Activated T-helper 1 cell treated with anti-CD3 and anti-CD28 coated beads, Interleukin-12 subunit alpha, Interleukin-12 subunit beta, Interleukin-2, Interleukin-4 antibody, amounts not matched to agents 30 ng/mL and 10 ng/mL and 1 ng/mL, durations not matched to agents 14 hours and 24 hours and 36 hours (primary cell): ENCODE results near the gene NPHP4. TPM values are rescaled to one million over a fixed set of nuclear protein-coding genes. Genes with fewer than 3 reads are reported as not detected.

Source experiments
- DNase-seq: peaks from one replicate; pipeline ENCODE4 v3.0.0; 2021; ENCODE audit warnings: low spot score
- H3K27ac Mint-ChIP-seq: one replicate; pipeline ENCODE4 v1.8.0; 2021; ENCODE audit warnings: mild to moderate bottlenecking, mixed read lengths
- H3K27me3 Mint-ChIP-seq: one replicate; pipeline ENCODE4 v1.8.0; 2022; ENCODE audit warnings: mild to moderate bottlenecking, moderate library complexity, mixed read lengths; ENCODE audit not compliant: insufficient read depth
- H3K36me3 Mint-ChIP-seq: one replicate; pipeline ENCODE4 v1.8.0; 2021; ENCODE audit warnings: low read depth, mixed read lengths
- H3K4me1 Mint-ChIP-seq: one replicate; pipeline ENCODE4 v1.8.0; 2021; ENCODE audit warnings: low read depth, mixed read lengths
- H3K4me3 Mint-ChIP-seq: one replicate; pipeline ENCODE4 v1.8.0; 2021; ENCODE audit warnings: mild to moderate bottlenecking, moderate library complexity, mixed read lengths
- H3K9me3 Mint-ChIP-seq: one replicate; pipeline ENCODE4 v1.8.0; 2021; ENCODE audit warnings: mixed read lengths
- intact Hi-C: fragments of 100-400 bp; cut with micrococcal nuclease; formaldehyde crosslinking; loops from one replicate; pipeline ENCODE4 v1.15.1; 2024
- total RNA-seq: library from RNA; stranded (reverse); gene quantifications from 2 replicates; pipeline ENCODE4 v1.2.3, GENCODE V29; 2022

Gene NPHP4
- total RNA-seq, 1 donor from 2014 or later, result 18.3 TPM

DNA sequence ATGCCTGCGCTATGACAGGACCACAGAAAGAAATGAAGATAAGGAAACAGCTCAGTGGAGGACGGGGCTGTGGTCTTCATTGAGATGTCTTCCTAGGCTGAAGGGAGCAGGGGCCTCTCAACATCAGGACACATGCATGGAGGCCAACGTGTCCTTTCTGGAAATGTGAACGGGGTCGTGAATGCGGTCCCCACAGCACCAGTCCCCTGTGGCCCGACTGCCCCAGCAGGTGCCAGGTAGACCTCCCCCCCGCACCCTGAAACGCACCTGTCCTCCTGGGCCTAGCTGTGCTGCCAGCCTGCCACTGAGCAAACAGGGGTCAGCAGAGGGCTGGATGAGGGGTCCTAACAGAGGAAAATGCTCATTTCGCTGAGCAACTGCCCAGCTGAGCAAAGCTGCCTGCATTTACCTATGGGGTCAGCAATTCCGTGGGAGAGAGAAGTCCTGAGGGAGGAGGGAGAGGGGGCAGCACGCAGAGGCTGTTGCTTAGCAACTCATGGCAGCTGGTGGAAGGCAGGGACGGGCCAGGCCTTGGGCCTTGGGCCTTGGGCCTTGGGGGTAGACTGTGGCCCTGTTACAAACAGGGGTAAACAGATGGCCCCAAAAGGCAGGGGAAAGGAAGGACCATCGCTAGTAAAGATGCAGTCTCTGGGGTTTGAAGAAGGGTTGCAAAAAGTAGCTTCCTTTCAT is 77.4 kb downstream of the NPHP4 start:
- Mint-ChIP-seq H3K9me3 (no peaks in the 10 kb centered on the region), H3K4me3 (no peak overlapping the region), H3K27me3 (no peaks in the 10 kb centered on the region), H3K36me3 (no peaks in the 10 kb centered on the region), H3K27ac (no peak overlapping the region), H3K4me1 (peaks cover 9% of the 10 kb centered on the region)
- intact Hi-C loops, result no loop called here
- DNase-seq, result no peak

DNA sequence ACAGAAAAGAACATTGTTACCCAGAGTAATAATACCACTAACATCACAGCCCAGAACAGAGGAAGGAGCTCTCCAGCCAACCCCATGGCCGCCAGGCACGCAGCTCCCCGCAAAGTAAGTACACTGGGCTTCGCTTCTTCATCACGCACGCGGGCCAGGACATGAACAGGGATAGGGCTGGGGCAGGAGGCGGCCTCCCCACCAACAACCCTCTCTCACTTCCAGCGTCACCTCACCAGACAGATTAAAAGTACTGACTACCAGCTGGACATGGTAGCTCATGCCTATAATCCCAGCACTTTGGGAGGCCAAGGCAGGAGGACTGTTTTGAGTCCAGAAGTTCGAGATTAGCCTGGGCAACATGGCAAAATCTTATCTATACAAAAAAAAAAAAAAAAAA is 78.3 kb downstream of the NPHP4 start:
- DNase-seq, result no peak
- Mint-ChIP-seq H3K9me3 (no peaks in the 10 kb centered on the region), H3K4me3 (no peak overlapping the region), H3K27ac (no peak overlapping the region), H3K36me3 (no peaks in the 10 kb centered on the region), H3K27me3 (no peaks in the 10 kb centered on the region), H3K4me1 (peaks cover 9% of the 10 kb centered on the region)
- intact Hi-C loops, result no loop called here

DNA sequence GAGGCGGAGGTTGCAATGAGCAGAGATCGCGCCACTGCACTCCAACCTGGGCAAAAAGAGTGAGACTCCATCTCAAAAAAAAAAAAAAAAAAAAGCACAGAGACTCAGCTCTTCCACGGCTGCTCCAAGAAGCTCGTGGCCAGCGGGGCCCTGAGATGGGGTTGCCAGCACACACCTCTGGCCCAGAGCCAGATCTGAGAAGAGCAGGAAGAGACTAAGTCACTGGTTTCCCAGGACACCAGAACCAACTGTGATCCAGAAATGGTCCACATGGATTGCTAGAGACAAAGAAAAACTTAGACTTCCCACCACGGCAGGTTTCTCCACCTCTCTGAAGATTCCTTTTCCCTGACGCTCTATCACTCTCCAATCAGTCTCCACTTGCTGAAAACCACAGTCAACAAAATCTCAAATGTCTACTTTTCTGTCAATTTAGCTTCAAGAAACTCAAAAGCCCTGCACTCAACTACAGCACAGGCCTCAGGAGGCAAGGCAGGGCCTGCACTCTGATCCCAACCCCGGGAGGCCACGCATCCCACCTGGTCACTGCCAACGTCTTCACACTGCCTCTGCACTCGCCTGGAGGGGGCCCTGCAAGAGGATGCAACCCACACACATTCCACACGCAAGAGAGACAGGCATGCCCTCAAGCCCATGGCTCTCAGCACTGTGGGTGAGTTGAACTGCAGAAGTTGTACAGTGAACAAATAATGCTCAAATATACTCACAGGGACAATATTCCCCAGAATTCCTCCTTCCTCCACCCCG is 79.0 kb downstream of the NPHP4 start:
- DNase-seq, result no peak
- intact Hi-C loops, result no loop called here

DNA sequence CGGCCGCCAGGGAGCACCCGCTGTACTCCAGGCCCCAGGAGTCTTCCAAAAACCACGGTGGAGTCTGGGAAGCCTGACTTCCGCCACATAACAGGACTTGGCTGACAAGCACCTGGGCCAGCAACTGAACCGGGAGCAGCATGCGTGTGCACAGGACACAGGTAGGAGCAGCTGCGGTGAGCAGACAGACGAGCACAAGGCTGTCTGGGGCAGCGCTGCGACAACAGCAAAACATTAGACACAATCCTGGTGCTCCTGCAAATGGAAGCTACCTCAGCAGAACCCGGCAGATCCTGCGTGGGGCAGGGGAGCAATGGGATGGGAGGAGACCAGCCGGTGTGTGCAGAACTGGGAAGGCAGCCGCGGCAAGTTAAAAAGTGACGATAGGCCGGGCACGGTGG is 80.4 kb downstream of the NPHP4 start:
- H3K4me3 Mint-ChIP-seq, result no peak overlapping the region
- no peaks in the 10 kb centered on the region for H3K27me3 Mint-ChIP-seq
- no peak for DNase-seq
- no peak overlapping the region for H3K27ac Mint-ChIP-seq
- no peaks in the 10 kb centered on the region for H3K9me3 Mint-ChIP-seq
- peaks cover 9% of the 10 kb centered on the region for H3K4me1 Mint-ChIP-seq
- H3K36me3 Mint-ChIP-seq, result no peaks in the 10 kb centered on the region
- intact Hi-C loops, result no loop called here

More for the DNA sequence above, 79.0 kb downstream of the NPHP4 start:
- Mint-ChIP-seq H3K27ac (no peak overlapping the region), H3K9me3 (no peaks in the 10 kb centered on the region), H3K4me3 (no peak overlapping the region), H3K36me3 (no peaks in the 10 kb centered on the region), H3K4me1 (peaks cover 9% of the 10 kb centered on the region), H3K27me3 (no peaks in the 10 kb centered on the region)

DNA sequence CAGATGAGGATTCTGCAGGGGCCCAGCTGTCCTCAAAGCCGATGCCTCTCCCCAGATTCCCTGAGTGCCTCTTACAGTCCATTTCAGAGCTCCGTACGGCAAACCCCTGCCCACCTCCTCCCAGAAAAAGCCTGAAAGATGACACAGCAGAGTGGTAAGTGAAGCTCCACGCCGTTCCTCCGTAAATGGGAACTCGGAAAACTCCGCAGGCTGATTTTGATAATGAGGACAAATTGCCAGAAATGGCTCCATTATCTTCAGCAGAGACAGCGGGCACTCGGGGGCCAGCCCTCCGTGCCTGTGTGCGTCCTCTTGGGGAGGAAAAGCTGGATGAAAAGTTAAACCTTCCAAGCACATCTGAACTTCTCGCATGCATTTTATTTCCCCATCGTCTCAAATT is 81.1 kb downstream of the NPHP4 start:
- Mint-ChIP-seq H3K27me3 (no peaks in the 10 kb centered on the region), H3K4me1 (peaks cover 7% of the 10 kb centered on the region), H3K4me3 (no peak overlapping the region), H3K9me3 (no peaks in the 10 kb centered on the region), H3K27ac (no peak overlapping the region), H3K36me3 (no peaks in the 10 kb centered on the region)
- intact Hi-C loops, result no loop called here
- no peak for DNase-seq

DNA sequence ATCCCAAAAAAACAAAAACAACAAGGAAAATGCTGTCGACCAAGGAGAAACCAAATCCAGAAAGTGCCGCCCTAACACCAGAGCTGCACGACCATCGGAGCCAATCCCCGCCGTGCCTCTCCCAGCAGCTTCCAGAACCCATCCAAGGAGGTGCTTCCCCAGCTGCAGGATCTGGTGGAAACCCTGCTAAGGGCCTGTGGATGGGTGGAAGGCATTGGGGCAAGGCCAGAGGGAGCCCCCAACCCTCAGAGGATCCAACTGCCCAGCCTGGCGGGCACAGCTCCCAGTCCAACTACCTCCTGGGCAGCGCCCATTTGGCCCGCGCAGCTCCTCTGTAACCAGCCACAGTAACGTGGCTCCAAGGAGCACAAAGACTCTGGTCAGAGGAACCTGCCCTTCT is 81.6 kb downstream of the NPHP4 start:
- no peaks in the 10 kb centered on the region for H3K36me3 Mint-ChIP-seq
- H3K27ac Mint-ChIP-seq, result no peak overlapping the region
- H3K9me3 Mint-ChIP-seq, result no peaks in the 10 kb centered on the region
- peaks cover 2% of the 10 kb centered on the region for H3K4me1 Mint-ChIP-seq
- intact Hi-C loops, result no loop called here
- DNase-seq, result no peak
- no peak overlapping the region for H3K4me3 Mint-ChIP-seq
- H3K27me3 Mint-ChIP-seq, result no peaks in the 10 kb centered on the region

DNA sequence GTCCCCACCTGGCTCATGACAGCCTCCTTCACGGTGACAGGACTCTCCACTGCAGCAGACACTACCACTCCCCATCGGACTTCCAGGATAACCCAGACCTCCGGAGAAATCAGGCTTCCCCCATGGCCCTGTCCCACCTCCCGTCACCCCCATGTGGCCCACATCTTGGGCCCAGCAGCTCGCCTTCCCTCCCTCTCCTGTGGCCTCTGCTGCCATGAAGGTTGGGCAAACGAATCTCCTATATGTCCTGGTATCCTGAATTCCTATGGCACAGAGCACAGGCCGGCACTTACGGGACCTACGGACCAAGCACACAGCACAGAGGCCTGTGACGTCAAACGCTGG is 82.0 kb downstream of the NPHP4 start:
- no peak for DNase-seq
- Mint-ChIP-seq H3K27ac (no peak overlapping the region), H3K27me3 (no peaks in the 10 kb centered on the region), H3K4me1 (no peaks in the 10 kb centered on the region), H3K9me3 (no peaks in the 10 kb centered on the region), H3K4me3 (no peak overlapping the region), H3K36me3 (no peaks in the 10 kb centered on the region)
- intact Hi-C loops, result no loop called here

DNA sequence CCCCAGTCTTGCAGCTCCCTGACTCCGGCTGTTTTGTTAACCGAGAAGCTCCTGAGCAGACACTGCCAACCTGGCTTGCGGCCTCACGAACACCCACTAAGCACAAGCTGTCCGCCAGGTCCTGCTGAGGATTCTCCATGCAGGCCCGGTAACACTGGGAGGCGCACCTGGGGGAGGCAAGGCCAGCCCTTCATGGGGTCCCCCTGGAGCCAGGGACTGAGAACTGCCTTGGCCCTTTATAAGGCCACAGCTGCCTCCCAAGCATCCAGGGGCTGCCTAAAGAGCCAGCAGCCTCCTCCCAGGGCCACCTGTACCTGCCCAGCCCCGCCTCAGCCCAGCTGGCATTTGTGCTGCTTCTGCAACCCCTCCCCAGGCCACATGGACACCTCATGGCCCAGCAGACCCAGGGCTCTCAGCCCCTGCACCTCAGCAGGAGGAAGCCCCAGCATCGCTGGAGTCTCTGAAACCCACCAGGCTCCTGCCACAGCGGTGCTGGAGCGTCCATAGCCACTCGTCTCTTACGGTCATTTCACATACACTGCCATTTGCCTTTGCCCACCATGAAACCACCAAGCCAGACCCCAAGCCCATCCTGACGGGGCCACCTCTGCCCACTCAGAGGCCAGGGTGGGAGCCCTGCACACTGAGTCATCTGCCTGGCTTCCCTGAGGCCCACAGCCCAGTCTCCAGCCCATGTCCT is 82.5 kb downstream of the NPHP4 start:
- Mint-ChIP-seq H3K4me1 (no peaks in the 10 kb centered on the region), H3K9me3 (no peaks in the 10 kb centered on the region), H3K27me3 (no peaks in the 10 kb centered on the region), H3K4me3 (no peak overlapping the region), H3K27ac (no peak overlapping the region), H3K36me3 (no peaks in the 10 kb centered on the region)
- intact Hi-C loops, result no loop called here
- DNase-seq, result no peak

DNA sequence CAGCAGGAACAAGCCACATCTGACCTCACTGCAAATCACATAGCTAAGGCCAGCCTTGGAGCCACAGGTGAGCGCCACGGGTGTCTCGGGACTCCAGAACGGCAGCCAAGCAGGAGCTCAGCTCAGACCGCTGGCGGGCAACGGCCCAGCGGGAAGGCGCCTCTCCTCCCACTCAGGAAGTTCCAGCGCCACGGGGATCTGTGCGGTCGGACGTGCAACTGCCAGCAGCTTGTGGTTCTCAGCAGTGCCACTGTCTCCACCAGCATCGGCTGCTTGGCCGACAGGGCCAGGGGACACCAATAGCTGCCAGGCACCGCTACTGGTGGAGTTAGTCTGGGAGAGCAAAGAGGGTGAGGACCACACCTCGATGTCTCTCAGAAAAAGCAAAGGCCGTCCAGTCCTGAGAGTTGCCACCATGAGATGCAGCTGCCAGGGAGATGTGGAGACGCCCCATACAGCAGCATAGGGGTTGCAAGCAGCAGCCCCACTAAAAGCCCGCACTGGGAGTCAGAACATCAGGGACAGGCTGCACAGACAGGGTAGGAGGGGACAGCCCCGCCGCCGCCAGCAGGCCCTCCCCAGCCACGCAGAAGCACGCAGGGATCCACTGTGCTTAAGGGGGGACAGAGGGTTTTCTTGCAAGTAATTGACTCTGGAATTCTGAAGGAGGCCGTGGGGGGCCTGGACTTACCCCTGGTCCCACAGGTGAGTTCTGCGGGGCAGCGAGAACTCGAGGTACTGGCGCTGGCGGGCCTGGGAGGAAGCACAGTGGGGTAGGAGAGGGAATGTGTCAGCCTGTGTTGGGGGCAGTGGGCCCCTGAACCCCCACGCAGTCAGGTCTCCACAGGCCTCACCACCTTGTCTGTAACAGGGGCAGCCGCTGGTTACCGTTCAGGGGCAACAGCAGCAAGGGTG is 83.5 kb downstream of the NPHP4 start:
- intact Hi-C loops, result no loop called here
- H3K4me3 Mint-ChIP-seq, result no peak overlapping the region
- H3K36me3 Mint-ChIP-seq, result no peaks in the 10 kb centered on the region
- H3K27me3 Mint-ChIP-seq, result no peaks in the 10 kb centered on the region
- no peaks in the 10 kb centered on the region for H3K4me1 Mint-ChIP-seq
- DNase-seq, result no peak
- H3K9me3 Mint-ChIP-seq, result no peaks in the 10 kb centered on the region
- H3K27ac Mint-ChIP-seq, result no peak overlapping the region

DNA sequence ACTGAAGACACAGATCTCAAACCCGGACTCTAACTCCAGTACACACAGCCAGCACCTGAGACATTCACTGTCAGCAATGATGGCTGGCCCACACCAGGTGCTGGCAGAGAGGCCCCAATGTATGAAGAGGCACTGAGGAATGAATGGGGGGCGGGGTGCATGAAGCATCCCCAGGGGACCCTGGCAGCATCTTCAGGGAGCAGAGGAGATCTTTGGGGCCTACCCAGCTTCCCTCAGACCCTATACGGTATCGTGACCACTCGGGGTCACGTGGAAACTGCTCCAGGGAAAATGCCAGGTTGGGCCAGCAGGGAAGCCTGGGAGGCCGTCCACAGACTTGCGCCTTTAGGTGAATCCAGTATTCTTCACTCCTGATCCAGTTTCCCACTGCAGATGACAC is 84.3 kb downstream of the NPHP4 start:
- DNase-seq, result no peak
- no peak overlapping the region for H3K4me3 Mint-ChIP-seq
- H3K4me1 Mint-ChIP-seq, result no peaks in the 10 kb centered on the region
- H3K9me3 Mint-ChIP-seq, result no peaks in the 10 kb centered on the region
- no peaks in the 10 kb centered on the region for H3K27me3 Mint-ChIP-seq
- intact Hi-C loops, result no loop called here
- H3K27ac Mint-ChIP-seq, result no peak overlapping the region
- no peaks in the 10 kb centered on the region for H3K36me3 Mint-ChIP-seq

DNA sequence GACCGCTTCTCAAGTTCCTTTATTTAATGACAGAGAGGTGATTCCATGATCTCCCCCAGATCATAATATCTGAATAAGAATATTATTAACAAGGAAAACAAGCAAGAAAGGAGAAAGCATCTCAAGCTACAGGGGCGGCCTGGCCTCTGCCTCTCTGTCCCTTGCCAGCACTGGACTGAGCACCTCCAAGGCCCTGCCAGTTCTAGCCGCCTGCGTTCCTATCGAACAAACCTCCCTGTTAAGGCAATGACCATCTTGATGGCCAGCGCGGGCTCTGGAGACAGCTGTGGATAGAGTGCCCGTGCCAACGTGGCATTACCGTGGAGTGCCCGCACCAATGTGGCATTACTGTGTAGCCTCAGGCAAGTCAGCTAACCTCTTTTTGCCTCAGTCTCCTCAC is 84.8 kb downstream of the NPHP4 start:
- Mint-ChIP-seq H3K4me3 (no peak overlapping the region), H3K9me3 (no peaks in the 10 kb centered on the region)
- no peak for DNase-seq

DNA sequence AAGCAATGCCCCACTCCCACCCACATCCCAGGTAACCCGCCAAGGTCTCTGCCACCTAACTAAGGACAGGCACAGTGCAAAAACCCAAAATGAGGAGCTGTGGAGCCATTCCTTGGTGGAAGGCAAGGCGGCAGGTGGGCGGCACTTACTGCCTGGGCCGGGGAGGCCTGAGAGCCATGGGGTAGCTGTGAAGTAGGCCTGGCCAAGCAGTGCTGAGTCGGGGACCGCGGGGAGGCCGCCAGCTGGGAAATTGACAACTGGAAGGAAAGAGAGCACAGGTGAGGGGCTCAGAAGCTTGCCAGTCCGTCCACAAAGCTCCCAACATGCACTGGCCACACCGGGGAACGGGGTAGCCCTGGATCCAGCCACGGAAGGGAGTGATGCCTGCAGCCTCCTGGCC is 85.3 kb downstream of the NPHP4 start:
- no peaks in the 10 kb centered on the region for H3K27me3 Mint-ChIP-seq
- intact Hi-C loops, result no loop called here
- no peaks in the 10 kb centered on the region for H3K9me3 Mint-ChIP-seq
- H3K27ac Mint-ChIP-seq, result no peak overlapping the region
- no peaks in the 10 kb centered on the region for H3K36me3 Mint-ChIP-seq
- no peak for DNase-seq
- H3K4me3 Mint-ChIP-seq, result no peak overlapping the region
- H3K4me1 Mint-ChIP-seq, result peaks cover 4% of the 10 kb centered on the region

More for the DNA sequence above, 84.8 kb downstream of the NPHP4 start:
- Mint-ChIP-seq H3K4me1 (no peaks in the 10 kb centered on the region), H3K27me3 (no peaks in the 10 kb centered on the region), H3K36me3 (no peaks in the 10 kb centered on the region), H3K27ac (no peak overlapping the region)
- intact Hi-C loops, result no loop called here
